Neural progenitor cell (in vitro differentiated cells): ENCODE results near the gene BCL2L12. TPM values are rescaled to one million over a fixed set of nuclear protein-coding genes. Genes with fewer than 3 reads are reported as not detected.

Experiments used
- DNase-seq: peaks from one replicate; pipeline ENCODE4 v3.0.0-alpha.2; 2016; ENCODE audit warnings: low spot score
- H2AFZ ChIP-seq: fragments of 200-600 bp; sonication (generic); replicated peaks from 2 replicates; pipeline ENCODE4 v1.6.1; 2016; ENCODE audit warnings: antibody characterized with exemption
- H3F3A ChIP-seq: fragments of 200-600 bp; sonication (generic); 2 replicates; pipeline ENCODE4 v1.6.1; 2016; ENCODE audit warnings: antibody characterized with exemption, low read depth
- H3K27ac ChIP-seq: fragments of 200-600 bp; sonication (generic); 2 replicates; pipeline ENCODE4 v1.5.1; 2016; ENCODE audit warnings: mild to moderate bottlenecking
- H3K27me3 ChIP-seq: fragments of 200-600 bp; sonication (generic); 2 replicates; pipeline ENCODE4 v1.6.1; 2016; ENCODE audit warnings: mild to moderate bottlenecking, moderate library complexity
- H3K36me3 ChIP-seq: fragments of 200-600 bp; sonication (generic); 2 replicates; pipeline ENCODE4 v1.5.1; 2016
- H3K4me1 ChIP-seq: fragments of 200-600 bp; sonication (generic); 2 replicates; pipeline ENCODE4 v1.6.1; 2016; ENCODE audit warnings: mixed run types
- H3K4me2 ChIP-seq: fragments of 200-600 bp; sonication (generic); 2 replicates; pipeline ENCODE4 v1.6.1; 2016
- H3K4me3 ChIP-seq: fragments of 200-600 bp; sonication (generic); 2 replicates; pipeline ENCODE4 v1.5.1; 2016
- H3K79me2 ChIP-seq: fragments of 200-600 bp; sonication (generic); 2 replicates; pipeline ENCODE4 v1.6.1; 2016; ENCODE audit warnings: low read depth
- H3K9ac ChIP-seq: fragments of 200-600 bp; sonication (generic); 2 replicates; pipeline ENCODE4 v1.6.1; 2016
- H3K9me3 ChIP-seq: fragments of 200-600 bp; sonication (generic); 2 replicates; pipeline ENCODE4 v1.5.1; 2016; ENCODE audit warnings: low read depth
- H4K20me1 ChIP-seq: fragments of 200-600 bp; sonication (generic); 2 replicates; pipeline ENCODE4 v1.6.1; 2016; ENCODE audit warnings: low read depth
- H3K27ac Mint-ChIP-seq: 3 replicates; pipeline ENCODE4 v1.8.0; 2021; ENCODE audit warnings: mixed read lengths
- H3K27me3 Mint-ChIP-seq: 2 replicates; pipeline ENCODE4 v1.8.0; 2022; ENCODE audit warnings: low read depth, mild to moderate bottlenecking, inconsistent platforms, moderate library complexity, mixed read lengths; ENCODE audit not compliant: insufficient read depth
- H3K36me3 Mint-ChIP-seq: 3 replicates; pipeline ENCODE4 v1.8.0; 2021; ENCODE audit warnings: mixed read lengths
- H3K4me1 Mint-ChIP-seq: 3 replicates; pipeline ENCODE4 v1.8.0; 2021; ENCODE audit warnings: mixed read lengths
- H3K4me3 Mint-ChIP-seq: 3 replicates; pipeline ENCODE4 v1.8.0; 2021; ENCODE audit warnings: mild to moderate bottlenecking, moderate library complexity, mixed read lengths
- H3K9me3 Mint-ChIP-seq: 3 replicates; pipeline ENCODE4 v1.8.0; 2020; ENCODE audit warnings: mixed read lengths
- CTCF ChIP-seq: fragments of 200-600 bp; sonication (generic); IDR thresholded peaks from 2 replicates; pipeline ENCODE4 v1.5.1; 2017; ENCODE audit warnings: antibody characterized with exemption, mild to moderate bottlenecking
- EZH2 ChIP-seq: fragments of 200-600 bp; sonication (generic); IDR thresholded peaks from 2 replicates; pipeline ENCODE4 v1.6.1; 2017; ENCODE audit warnings: antibody characterized with exemption, mild to moderate bottlenecking, moderate library complexity
- EZH2phosphoT487 ChIP-seq: fragments of 200-600 bp; sonication (generic); IDR thresholded peaks from 2 replicates; pipeline ENCODE4 v1.6.1; 2017; ENCODE audit warnings: antibody characterized with exemption
- total RNA-seq: library from RNA; depleted of rRNA; stranded (reverse); fragments of >200 nt; gene quantifications from 2 replicates; pipeline ENCODE4 v1.2.3, GENCODE V29; 2015; ENCODE audit warnings: low replicate concordance

Gene BCL2L12
- total RNA-seq, 1 donor from 2014 or later = 6.1 TPM

GRCh38 chr19:49660338-49660961, 5.3 kb upstream of the BCL2L12 start:
- no peak overlapping the region for H3K27ac ChIP-seq
- H3K36me3 ChIP-seq = peaks cover 4% of the 10 kb centered on the region
- H3K4me3 ChIP-seq = no peak overlapping the region
- H3F3A ChIP-seq = peaks cover 46% of the 10 kb centered on the region
- H3K9me3 Mint-ChIP-seq = no peaks in the 10 kb centered on the region
- no peaks in the 10 kb centered on the region for H3K9me3 ChIP-seq
- H3K4me3 Mint-ChIP-seq = no peak overlapping the region
- peaks cover 17% of the 10 kb centered on the region for H3K79me2 ChIP-seq
- peaks cover 5% of the 10 kb centered on the region for H3K4me1 Mint-ChIP-seq
- no peaks in the 10 kb centered on the region for H3K27me3 ChIP-seq
- no peak overlapping the region for H2AFZ ChIP-seq
- no peak overlapping the region for H3K9ac ChIP-seq
- H4K20me1 ChIP-seq = peaks cover 27% of the 10 kb centered on the region
- H3K27ac Mint-ChIP-seq = no peak overlapping the region
- no peak for TF ChIP-seq CTCF
- TF ChIP-seq EZH2phosphoT487 = no peak
- TF ChIP-seq EZH2 = no peak
- no peak overlapping the region for H3K4me2 ChIP-seq
- peaks cover 25% of the 10 kb centered on the region for H3K36me3 Mint-ChIP-seq
- peaks cover 5% of the 10 kb centered on the region for H3K27me3 Mint-ChIP-seq
- no peak for DNase-seq
- H3K4me1 ChIP-seq = peaks cover 4% of the 10 kb centered on the region

- peaks cover 11% of the 10 kb centered on the region for H3K4me1 ChIP-seq
- H3K4me3 Mint-ChIP-seq = no peak overlapping the region
These were observed 3.7 kb upstream of the BCL2L12 start for GRCh38 chr19:49662011-49662410.

GRCh38 chr19:49663224-49663623, 2.5 kb upstream of the BCL2L12 start:
- Histone ChIP-seq H3K27ac (no peak overlapping the region), H4K20me1 (peaks cover 19% of the 10 kb centered on the region), H3K79me2 (peaks cover 39% of the 10 kb centered on the region), H3K9me3 (no peaks in the 10 kb centered on the region), H3K9ac (no peak overlapping the region), H3F3A (peaks cover 43% of the 10 kb centered on the region), H3K4me1 (peaks cover 11% of the 10 kb centered on the region), H3K4me2 (no peak overlapping the region), H3K36me3 (peaks cover 4% of the 10 kb centered on the region), H2AFZ (no peak overlapping the region), H3K27me3 (no peaks in the 10 kb centered on the region), H3K4me3 (no peak overlapping the region)
- H3K4me1 Mint-ChIP-seq = peaks cover 15% of the 10 kb centered on the region
- H3K4me3 Mint-ChIP-seq = peak overlapping the region; percentile 68
- H3K27me3 Mint-ChIP-seq = peaks cover 5% of the 10 kb centered on the region
- H3K9me3 Mint-ChIP-seq = no peaks in the 10 kb centered on the region
- no peak overlapping the region for H3K27ac Mint-ChIP-seq
- TF ChIP-seq CTCF (no peak), EZH2 (no peak), EZH2phosphoT487 (no peak)
- no peak for DNase-seq
- peaks cover 18% of the 10 kb centered on the region for H3K36me3 Mint-ChIP-seq

More at GRCh38 chr19:49662011-49662410, 3.7 kb upstream of the BCL2L12 start:
- no peak for TF ChIP-seq EZH2phosphoT487
- TF ChIP-seq EZH2 = no peak
- TF ChIP-seq CTCF = no peak
- Histone ChIP-seq H2AFZ (no peak overlapping the region), H4K20me1 (peaks cover 19% of the 10 kb centered on the region), H3K27me3 (no peaks in the 10 kb centered on the region), H3K27ac (no peak overlapping the region), H3K79me2 (peaks cover 31% of the 10 kb centered on the region), H3K4me2 (no peak overlapping the region), H3K9me3 (no peaks in the 10 kb centered on the region), H3F3A (peaks cover 43% of the 10 kb centered on the region), H3K36me3 (peaks cover 4% of the 10 kb centered on the region), H3K4me3 (no peak overlapping the region), H3K9ac (no peak overlapping the region)
- peaks cover 9% of the 10 kb centered on the region for H3K4me1 Mint-ChIP-seq
- no peak for DNase-seq
- no peak overlapping the region for H3K27ac Mint-ChIP-seq
- peaks cover 17% of the 10 kb centered on the region for H3K36me3 Mint-ChIP-seq
- H3K27me3 Mint-ChIP-seq = peaks cover 5% of the 10 kb centered on the region
- H3K9me3 Mint-ChIP-seq = no peaks in the 10 kb centered on the region
